Fibroblast of villous mesenchyme (primary cell): ENCODE results near the gene PIK3C2G. TPM values are rescaled to one million over a fixed set of nuclear protein-coding genes. Genes with fewer than 3 reads are reported as not detected.
A peak's percentile ranks its signal among the peaks of the same experiment; 100 is the strongest.

ENCODE experiments used
- DNase-seq: peaks from one replicate; pipeline ENCODE4 v3.0.0-alpha.2; 2010; ENCODE audit warnings: low read depth
- H3K4me3 ChIP-seq: 2 replicates; pipeline ENCODE4 v1.5.1; 2011; ENCODE audit warnings: low read depth, mild to moderate bottlenecking, low read length
- total RNA-seq: library from RNA; depleted of rRNA; stranded (reverse); fragments of >200 nt; gene quantifications from 2 replicates; pipeline ENCODE4 v1.2.3, GENCODE V29; 2012
- TF ChIP-seq, protein P1 (sequence below): IDR thresholded peaks from 2 replicates; pipeline ENCODE4 v1.5.1; 2012; ENCODE audit warnings: low read depth, mild to moderate bottlenecking, low read length; ENCODE audit not compliant: insufficient read depth

The PIK3C2G gene
- total RNA-seq, 1 donor: not detected

- no peak for DNase-seq
- TF ChIP-seq, protein P1, sequence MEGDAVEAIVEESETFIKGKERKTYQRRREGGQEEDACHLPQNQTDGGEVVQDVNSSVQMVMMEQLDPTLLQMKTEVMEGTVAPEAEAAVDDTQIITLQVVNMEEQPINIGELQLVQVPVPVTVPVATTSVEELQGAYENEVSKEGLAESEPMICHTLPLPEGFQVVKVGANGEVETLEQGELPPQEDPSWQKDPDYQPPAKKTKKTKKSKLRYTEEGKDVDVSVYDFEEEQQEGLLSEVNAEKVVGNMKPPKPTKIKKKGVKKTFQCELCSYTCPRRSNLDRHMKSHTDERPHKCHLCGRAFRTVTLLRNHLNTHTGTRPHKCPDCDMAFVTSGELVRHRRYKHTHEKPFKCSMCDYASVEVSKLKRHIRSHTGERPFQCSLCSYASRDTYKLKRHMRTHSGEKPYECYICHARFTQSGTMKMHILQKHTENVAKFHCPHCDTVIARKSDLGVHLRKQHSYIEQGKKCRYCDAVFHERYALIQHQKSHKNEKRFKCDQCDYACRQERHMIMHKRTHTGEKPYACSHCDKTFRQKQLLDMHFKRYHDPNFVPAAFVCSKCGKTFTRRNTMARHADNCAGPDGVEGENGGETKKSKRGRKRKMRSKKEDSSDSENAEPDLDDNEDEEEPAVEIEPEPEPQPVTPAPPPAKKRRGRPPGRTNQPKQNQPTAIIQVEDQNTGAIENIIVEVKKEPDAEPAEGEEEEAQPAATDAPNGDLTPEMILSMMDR: no peak
- no peak overlapping the region for H3K4me3 ChIP-seq
These were observed 94.1 kb downstream of the PIK3C2G start for GRCh38 chr12:18355429-18355828.

DNA sequence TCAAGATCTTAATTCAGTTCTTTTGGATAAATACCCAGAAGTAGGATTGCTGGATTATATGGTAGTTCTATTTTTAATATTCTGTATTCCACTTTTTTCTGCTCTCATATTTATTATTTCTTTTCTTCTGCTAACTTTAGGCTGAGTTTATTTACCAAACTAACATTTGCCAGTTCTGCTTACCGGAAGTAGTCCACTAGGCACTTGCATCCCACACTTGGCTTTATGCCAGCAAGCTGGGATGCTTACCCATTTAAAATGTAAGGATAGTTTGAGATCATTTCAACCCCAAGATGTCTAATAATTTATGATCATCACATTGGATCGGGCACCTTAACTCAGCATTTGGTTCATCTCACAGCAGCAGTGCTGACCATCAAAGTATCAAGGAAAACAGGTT, 96.8 kb downstream of the PIK3C2G start:
- TF ChIP-seq, protein P1: no peak
- no peak overlapping the region for H3K4me3 ChIP-seq
- no peak for DNase-seq

DNA sequence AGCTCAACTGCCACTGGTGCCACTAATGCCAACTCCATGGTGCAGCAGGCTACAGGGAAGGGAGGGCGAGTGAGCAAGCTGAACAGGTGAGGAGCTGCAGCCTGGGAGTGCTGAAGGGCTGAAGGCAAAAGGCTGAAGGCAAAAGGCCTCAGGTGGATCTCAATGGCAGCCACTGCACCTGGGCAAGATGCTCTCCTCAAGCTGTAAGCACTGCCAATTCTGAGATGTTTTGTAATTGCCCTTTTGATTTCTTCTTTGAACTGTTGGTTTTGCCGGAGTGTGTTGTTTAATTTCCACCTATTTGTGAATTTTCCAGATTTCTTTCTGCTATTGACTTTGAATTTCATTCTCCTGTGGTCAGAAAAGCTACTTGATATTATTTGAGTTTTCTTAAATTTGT, 97.6 kb downstream of the PIK3C2G start:
- no peak for DNase-seq
- no peak overlapping the region for H3K4me3 ChIP-seq
- TF ChIP-seq, protein P1: no peak

DNA sequence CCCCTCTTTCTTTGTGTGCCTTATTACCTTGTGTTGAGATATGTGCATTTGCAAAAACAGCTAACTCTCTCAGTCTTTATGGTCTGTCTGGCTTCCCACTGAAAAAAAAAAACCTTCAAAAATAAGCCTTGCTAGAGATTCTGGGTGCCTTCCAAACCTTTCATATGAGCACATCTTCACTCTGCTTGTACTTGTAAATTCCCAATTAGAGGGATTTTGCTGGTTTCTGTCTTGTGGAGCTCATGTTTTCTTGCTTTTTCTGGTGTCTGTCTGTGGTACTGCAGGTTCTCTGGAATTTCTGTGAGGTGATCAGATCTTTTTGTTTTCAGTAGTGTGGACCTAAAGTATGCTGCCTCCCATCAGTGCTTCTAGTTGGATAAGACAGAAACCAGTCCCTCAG, 100.1 kb downstream of the PIK3C2G start:
- TF ChIP-seq, protein P1: peak; percentile 13
- H3K4me3 ChIP-seq: no peak overlapping the region
- DNase-seq: no peak

- H3K4me3 ChIP-seq: no peak overlapping the region
- DNase-seq: no peak
- TF ChIP-seq, protein P1: no peak
These were observed 102.0 kb downstream of the PIK3C2G start for GRCh38 chr12:18363321-18363720.

DNA sequence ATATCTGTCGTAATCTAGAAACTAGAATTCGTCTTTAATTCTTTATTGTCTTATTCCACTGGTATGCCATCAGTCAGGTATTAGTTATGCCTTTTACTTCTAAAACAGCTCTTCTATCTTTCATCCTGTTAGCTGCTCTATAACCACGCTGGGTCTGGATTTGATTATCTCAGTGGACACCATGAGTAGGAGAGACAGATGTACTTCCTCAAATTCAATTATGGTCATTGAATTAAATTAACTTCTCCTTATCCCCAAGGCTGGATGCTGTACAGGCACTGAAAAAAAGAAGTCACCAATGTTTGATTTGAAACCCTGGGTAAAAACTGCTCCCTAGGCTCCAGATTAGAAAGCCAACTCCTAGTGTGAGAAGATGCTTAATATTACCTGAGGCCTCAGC, 107.3 kb downstream of the PIK3C2G start:
- TF ChIP-seq, protein P1: no peak
- no peak overlapping the region for H3K4me3 ChIP-seq
- no peak for DNase-seq

DNA sequence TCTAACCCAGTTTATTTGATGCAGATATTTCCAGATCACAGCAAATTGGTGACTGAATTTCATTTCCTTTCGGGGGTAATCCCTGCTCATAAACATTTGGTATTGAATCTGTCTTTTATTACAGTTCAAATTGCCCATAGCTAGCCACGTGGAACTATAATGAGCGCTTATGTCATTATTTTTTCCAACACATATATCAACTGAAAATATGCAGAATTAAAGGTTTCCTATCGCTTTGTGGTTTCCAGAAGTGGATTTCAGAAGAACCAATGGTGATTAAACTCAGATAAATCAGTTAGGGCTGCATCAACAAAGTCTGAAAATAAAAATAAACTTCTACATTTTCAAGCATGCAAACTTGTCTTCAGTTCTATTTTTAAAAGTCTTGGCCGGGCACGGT, 111.9 kb downstream of the PIK3C2G start:
- no peak overlapping the region for H3K4me3 ChIP-seq
- no peak for DNase-seq
- TF ChIP-seq, protein P1: no peak
